Stomach (tissue), 4 donors: ENCODE results near the gene RTL10.

ENCODE experiments used
- EP300 ChIP-seq: sonication (generic); formaldehyde crosslinking; IDR thresholded peaks from one replicate; pipeline ENCODE4 v1.6.1; 2017; ENCODE audit warnings: antibody characterized with exemption
- POLR2AphosphoS5 ChIP-seq, 3 donors: sonication (generic); formaldehyde crosslinking; IDR thresholded peaks; one replicate each; pipeline ENCODE4 v1.6.1; 2016; ENCODE audit warnings: antibody characterized with exemption in 3 of 3
- TF ChIP-seq, protein P1 (sequence below), 7 experiments: fragments of 450-650 bp in 4 of 7; fragments of 200-600 bp in 3 of 7; sonication (generic) in 3 of 7; IDR thresholded peaks; one replicate each; pipeline ENCODE4 v1.5.1; 2016 to 2019; ENCODE audit warnings: antibody characterized with exemption in 7 of 7, control low read depth in 2 of 7, mild to moderate bottlenecking in 1 of 7

DNA sequence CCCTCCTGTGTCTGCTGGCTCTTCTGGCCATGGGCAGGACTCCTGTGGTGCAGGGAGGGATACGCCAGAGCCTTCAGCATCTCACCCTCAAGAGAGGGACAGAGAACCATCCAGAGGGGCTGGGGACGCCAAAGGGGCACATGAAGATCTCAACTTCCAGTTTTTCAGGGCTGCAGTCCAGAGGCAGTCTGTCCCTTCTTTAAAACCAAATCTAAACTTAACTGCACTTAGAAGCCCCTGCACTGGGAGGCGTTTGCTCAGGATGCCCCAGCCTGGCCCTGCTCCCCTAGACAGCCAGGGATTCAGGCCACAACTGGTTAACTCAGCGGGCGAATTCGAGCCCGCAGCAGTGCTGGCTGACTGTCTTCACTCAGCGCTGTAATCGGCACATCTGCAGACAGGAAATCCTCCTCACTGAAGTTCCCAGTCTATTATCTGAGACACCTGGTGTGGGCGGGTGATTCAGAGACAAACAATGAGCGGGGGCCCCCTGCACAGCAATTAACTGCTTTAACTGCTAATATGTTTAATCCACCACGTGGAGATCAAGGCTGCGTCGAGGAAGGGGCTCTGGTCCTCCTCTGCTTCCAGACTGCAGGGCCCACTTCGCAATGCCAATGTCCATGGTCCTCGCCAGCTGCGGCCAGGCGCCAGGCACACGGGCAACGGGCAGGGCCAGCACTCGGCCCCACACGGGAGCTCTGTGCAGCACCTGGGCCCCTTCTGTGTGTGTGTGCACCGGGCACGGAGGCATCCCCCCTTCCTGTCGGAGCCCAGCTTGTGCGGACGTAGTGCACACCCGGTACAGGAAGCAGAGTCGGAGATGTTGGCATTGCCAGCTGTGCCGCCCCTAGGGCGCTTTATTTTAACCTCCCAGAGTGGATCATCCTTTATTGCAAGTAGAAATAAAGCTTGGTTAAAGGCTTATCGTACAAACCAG lies 36.9 kb upstream of the RTL10 start:
- TF ChIP-seq, protein P1, sequence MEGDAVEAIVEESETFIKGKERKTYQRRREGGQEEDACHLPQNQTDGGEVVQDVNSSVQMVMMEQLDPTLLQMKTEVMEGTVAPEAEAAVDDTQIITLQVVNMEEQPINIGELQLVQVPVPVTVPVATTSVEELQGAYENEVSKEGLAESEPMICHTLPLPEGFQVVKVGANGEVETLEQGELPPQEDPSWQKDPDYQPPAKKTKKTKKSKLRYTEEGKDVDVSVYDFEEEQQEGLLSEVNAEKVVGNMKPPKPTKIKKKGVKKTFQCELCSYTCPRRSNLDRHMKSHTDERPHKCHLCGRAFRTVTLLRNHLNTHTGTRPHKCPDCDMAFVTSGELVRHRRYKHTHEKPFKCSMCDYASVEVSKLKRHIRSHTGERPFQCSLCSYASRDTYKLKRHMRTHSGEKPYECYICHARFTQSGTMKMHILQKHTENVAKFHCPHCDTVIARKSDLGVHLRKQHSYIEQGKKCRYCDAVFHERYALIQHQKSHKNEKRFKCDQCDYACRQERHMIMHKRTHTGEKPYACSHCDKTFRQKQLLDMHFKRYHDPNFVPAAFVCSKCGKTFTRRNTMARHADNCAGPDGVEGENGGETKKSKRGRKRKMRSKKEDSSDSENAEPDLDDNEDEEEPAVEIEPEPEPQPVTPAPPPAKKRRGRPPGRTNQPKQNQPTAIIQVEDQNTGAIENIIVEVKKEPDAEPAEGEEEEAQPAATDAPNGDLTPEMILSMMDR (IDR thresholded peaks at IDR 0.05) = no peak
- no peak for TF ChIP-seq POLR2AphosphoS5 (IDR thresholded peaks at IDR 0.05)
- TF ChIP-seq EP300 = no peak
